ENCODE data around the gene WDR75. TPM values are rescaled to one million over a fixed set of nuclear protein-coding genes. Genes with fewer than 3 reads are reported as not detected.

Gene WDR75
- total and polyA plus RNA-seq, 2 of the 4 experiments (the other 2 are of a cell fraction): 21.7 to 52.2 TPM

GRCh38 chr2:189466046-189466445 is 24.8 kb downstream of the WDR75 start:
- intact Hi-C loops (cut with micrococcal nuclease): loop anchor here (1.0 to 5.0 kb wide), 3 partner anchors 91 to 195 kb away; partner anchors contain the start of gene ASNSD1
- no peak for DNase-seq

More at GRCh38 chr2:189466046-189466445, 24.8 kb downstream of the WDR75 start:
- H2AK9ac ChIP-seq (replicated peaks; ENCODE audit: low read depth, low read length, poor library complexity): no peak overlapping the region
- no peak overlapping the region for H3K4me3 ChIP-seq (ENCODE audit: insufficient read depth, low read depth, low read length)
- H3K4me2 ChIP-seq (ENCODE audit: low read depth, low read length): no peak overlapping the region
- H3K4me1 ChIP-seq (ENCODE audit: control insufficient read depth, insufficient read depth, low read length): no peaks in the 10 kb centered on the region
- no peaks in the 10 kb centered on the region for H3K9me1 ChIP-seq (ENCODE audit: insufficient read depth, low read length)
- H2BK15ac ChIP-seq (ENCODE audit: low read depth, low read length): no peak overlapping the region
- no peak overlapping the region for H3K23ac ChIP-seq (ENCODE audit: low read depth, low read length)
- in situ Hi-C loops (cut with MboI; ENCODE audit: low sequenced_read_pairs): no loop called here
- TF ChIP-seq RAD21 (IDR thresholded peaks at IDR 0.05; ENCODE audit: low read length) (no peak), NFE2L2 (IDR thresholded peaks at IDR 0.05; ENCODE audit: low read depth, low read length) (no peak), USF2 (IDR thresholded peaks at IDR 0.05; ENCODE audit: low read depth, low read length) (no peak), MAFK (IDR thresholded peaks at IDR 0.05; ENCODE audit: low read depth, low read length) (no peak), BHLHE40 (IDR thresholded peaks at IDR 0.05; ENCODE audit: low read depth, low read length) (no peak), MXI1 (IDR thresholded peaks at IDR 0.05; ENCODE audit: borderline replicate concordance, low read depth, low read length) (no peak), POLR2A (IDR thresholded peaks at IDR 0.05; ENCODE audit: low read depth, low read length) (no peak), RCOR1 (IDR thresholded peaks at IDR 0.05; ENCODE audit: insufficient replicate concordance, low read length) (no peak), MAZ (IDR thresholded peaks at IDR 0.05; ENCODE audit: borderline replicate concordance, low read depth, low read length) (no peak), CHD1 (IDR thresholded peaks at IDR 0.05; ENCODE audit: low read depth, low read length) (no peak), RFX5 (IDR thresholded peaks at IDR 0.05; ENCODE audit: low read depth, low read length) (no peak)
- TF ChIP-seq, protein P1, sequence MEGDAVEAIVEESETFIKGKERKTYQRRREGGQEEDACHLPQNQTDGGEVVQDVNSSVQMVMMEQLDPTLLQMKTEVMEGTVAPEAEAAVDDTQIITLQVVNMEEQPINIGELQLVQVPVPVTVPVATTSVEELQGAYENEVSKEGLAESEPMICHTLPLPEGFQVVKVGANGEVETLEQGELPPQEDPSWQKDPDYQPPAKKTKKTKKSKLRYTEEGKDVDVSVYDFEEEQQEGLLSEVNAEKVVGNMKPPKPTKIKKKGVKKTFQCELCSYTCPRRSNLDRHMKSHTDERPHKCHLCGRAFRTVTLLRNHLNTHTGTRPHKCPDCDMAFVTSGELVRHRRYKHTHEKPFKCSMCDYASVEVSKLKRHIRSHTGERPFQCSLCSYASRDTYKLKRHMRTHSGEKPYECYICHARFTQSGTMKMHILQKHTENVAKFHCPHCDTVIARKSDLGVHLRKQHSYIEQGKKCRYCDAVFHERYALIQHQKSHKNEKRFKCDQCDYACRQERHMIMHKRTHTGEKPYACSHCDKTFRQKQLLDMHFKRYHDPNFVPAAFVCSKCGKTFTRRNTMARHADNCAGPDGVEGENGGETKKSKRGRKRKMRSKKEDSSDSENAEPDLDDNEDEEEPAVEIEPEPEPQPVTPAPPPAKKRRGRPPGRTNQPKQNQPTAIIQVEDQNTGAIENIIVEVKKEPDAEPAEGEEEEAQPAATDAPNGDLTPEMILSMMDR (conservative IDR thresholded peaks at IDR 0.05; ENCODE audit: low read depth, low read length): no peak
- TF ChIP-seq, protein P2, sequence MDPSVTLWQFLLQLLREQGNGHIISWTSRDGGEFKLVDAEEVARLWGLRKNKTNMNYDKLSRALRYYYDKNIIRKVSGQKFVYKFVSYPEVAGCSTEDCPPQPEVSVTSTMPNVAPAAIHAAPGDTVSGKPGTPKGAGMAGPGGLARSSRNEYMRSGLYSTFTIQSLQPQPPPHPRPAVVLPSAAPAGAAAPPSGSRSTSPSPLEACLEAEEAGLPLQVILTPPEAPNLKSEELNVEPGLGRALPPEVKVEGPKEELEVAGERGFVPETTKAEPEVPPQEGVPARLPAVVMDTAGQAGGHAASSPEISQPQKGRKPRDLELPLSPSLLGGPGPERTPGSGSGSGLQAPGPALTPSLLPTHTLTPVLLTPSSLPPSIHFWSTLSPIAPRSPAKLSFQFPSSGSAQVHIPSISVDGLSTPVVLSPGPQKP (IDR thresholded peaks at IDR 0.05; ENCODE audit: borderline replicate concordance, low read depth, low read length): no peak
- no peak overlapping the region for H2AFZ ChIP-seq (replicated peaks; ENCODE audit: low read length, poor library complexity)
- H2BK120ac ChIP-seq (ENCODE audit: low read depth, low read length): no peak overlapping the region
- H4K5ac ChIP-seq (ENCODE audit: low read depth, low read length): no peak overlapping the region
- CTCF ChIA-PET: no interaction called here
- H2BK5ac ChIP-seq (ENCODE audit: low read depth, low read length, poor library complexity, severe bottlenecking): no peak overlapping the region
- H4K8ac ChIP-seq (ENCODE audit: low read depth in 2 of 2, low read length in 2 of 2): no peak overlapping the region
- H3K56ac ChIP-seq (ENCODE audit: extremely low read depth, insufficient read depth, low read length): no peak overlapping the region
- H3K9me3 ChIP-seq (ENCODE audit: control insufficient read depth, insufficient read depth, low read length): no peaks in the 10 kb centered on the region
- ATAC-seq (ENCODE audit: low read depth): no peak
- H3K36me3 ChIP-seq (ENCODE audit: control insufficient read depth, insufficient read depth, low read length): peaks cover 30% of the 10 kb centered on the region
- no peak overlapping the region for H3K14ac ChIP-seq (replicated peaks; ENCODE audit: low read depth, low read length)
- H2AK5ac ChIP-seq (ENCODE audit: low read depth, low read length): no peak overlapping the region
- H4K20me1 ChIP-seq (ENCODE audit: insufficient read depth, low read length): no peaks in the 10 kb centered on the region
- no CpG with 5 or more reads among the region's 4 CpGs for WGBS, 2 experiments (ENCODE audit: extremely low coverage in 2 of 2, insufficient read length in 1 of 2)
- POLR2A ChIA-PET (ENCODE audit: unreplicated experiment): no interaction called here
- no peaks in the 10 kb centered on the region; a peak in 1 of 4 replicates for H3K79me1 ChIP-seq (ENCODE audit: low read depth in 1 of 2, low read length in 2 of 2)
- no peak overlapping the region for H3K18ac ChIP-seq (ENCODE audit: low read depth, low read length)
- H3K27ac ChIP-seq (ENCODE audit: insufficient read depth, low read length): no peak overlapping the region
- no peak overlapping the region for H4K91ac ChIP-seq (ENCODE audit: insufficient read depth, low read depth, low read length)
- H3K4ac ChIP-seq (ENCODE audit: low read depth, low read length): no peak overlapping the region
- no peaks in the 10 kb centered on the region for H3K27me3 ChIP-seq (ENCODE audit: control insufficient read depth, insufficient read depth, low read length)
- H3K9ac ChIP-seq (ENCODE audit: low read depth, low read length): no peak overlapping the region
- no TSS peak for BruUV-seq (replicated peaks)
- H2BK20ac ChIP-seq (ENCODE audit: low read depth, low read length): no peak overlapping the region
- dilution Hi-C loops (cut with HindIII; ENCODE audit: low sequenced_read_pairs, unreplicated experiment): no loop called here

All from IMR-90 (cell line).